Right lobe of liver (tissue), 4 donors: ENCODE data around the gene SAMD8.

Source experiments
- POLR2A ChIP-seq: fragments of 450-650 bp; IDR thresholded peaks from one replicate; pipeline ENCODE4 v1.6.1; 2017; ENCODE audit warnings: antibody characterized with exemption, mild to moderate bottlenecking
- TF ChIP-seq, protein P1 (sequence below), 4 donors: fragments of 200-600 bp in 3 of 4; fragments of 450-650 bp in 1 of 4; IDR thresholded peaks; one replicate each; pipeline versions ENCODE4 v1.5.1 to v1.8.0; 2016 to 2022; ENCODE audit warnings: antibody characterized with exemption in 4 of 4, mild to moderate bottlenecking in 2 of 4
- donor health status: DM: no; HTN: no; CAD: no.
- donor health status: DM: no; HTN: no; CAD: no.
- donor health status: DM: no; HTN: yes; CAD: no.

DNA sequence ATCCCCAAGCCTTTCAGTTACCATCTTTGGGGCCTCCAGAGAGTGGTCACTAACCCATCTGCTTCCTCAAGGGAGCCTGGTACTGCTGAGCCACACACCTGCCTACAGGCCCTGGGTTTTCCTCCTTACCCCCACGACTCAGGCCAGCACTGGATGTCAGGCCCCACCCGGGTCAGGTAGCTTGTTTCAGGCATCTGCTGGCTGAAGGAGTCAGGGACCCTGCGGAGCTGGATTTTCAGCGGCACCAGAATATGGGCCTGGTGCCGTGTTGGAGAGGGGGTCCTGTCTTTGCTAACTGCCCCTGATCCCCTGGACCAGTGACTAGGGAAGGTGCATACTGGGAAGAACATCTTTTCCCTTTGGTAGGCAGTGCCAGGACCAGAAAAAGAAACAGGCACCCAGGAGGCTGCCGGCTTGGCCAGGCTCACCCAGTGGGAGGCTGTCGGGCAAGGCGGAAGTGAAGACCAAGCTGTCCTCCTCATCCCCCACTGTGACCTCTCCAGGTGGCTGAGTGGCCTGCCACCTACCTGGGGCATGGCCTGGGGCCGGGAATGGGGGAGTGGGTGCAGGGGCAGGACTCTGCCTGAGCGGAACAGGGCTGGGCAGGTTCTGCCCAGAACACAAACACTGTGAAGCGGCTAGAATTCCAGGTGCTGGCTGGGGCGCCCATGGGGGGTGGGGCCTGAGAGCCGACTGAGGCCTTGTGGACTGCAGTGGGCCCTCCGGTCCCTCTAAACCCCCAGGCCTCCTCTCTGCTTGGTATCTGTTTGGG lies 12.4 kb upstream of the SAMD8 start:
- TF ChIP-seq POLR2A: no peak
- TF ChIP-seq, protein P1, sequence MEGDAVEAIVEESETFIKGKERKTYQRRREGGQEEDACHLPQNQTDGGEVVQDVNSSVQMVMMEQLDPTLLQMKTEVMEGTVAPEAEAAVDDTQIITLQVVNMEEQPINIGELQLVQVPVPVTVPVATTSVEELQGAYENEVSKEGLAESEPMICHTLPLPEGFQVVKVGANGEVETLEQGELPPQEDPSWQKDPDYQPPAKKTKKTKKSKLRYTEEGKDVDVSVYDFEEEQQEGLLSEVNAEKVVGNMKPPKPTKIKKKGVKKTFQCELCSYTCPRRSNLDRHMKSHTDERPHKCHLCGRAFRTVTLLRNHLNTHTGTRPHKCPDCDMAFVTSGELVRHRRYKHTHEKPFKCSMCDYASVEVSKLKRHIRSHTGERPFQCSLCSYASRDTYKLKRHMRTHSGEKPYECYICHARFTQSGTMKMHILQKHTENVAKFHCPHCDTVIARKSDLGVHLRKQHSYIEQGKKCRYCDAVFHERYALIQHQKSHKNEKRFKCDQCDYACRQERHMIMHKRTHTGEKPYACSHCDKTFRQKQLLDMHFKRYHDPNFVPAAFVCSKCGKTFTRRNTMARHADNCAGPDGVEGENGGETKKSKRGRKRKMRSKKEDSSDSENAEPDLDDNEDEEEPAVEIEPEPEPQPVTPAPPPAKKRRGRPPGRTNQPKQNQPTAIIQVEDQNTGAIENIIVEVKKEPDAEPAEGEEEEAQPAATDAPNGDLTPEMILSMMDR (IDR thresholded peaks at IDR 0.05): no peak
